ENCODE data around the gene DLG5.

Gene DLG5

GRCh38 chr10:77911535-77912123 is 14.9 kb downstream of the DLG5 start:
- no peak for DNase-seq

GRCh38 chr10:77910524-77911145 is 15.9 kb downstream of the DLG5 start:
- DNase-seq: no peak

- no peak for DNase-seq
Observed at GRCh38 chr10:77909749-77910375, 16.7 kb downstream of the DLG5 start.

- DNase-seq: no peak
Observed at GRCh38 chr10:77909021-77909748, 17.4 kb downstream of the DLG5 start.

- DNase-seq: no peak
Observed at GRCh38 chr10:77907900-77908717, 18.4 kb downstream of the DLG5 start.

GRCh38 chr10:77907462-77907861 is 19.1 kb downstream of the DLG5 start:
- no peak for DNase-seq

GRCh38 chr10:77906951-77907421 is 19.6 kb downstream of the DLG5 start:
- no peak for DNase-seq

GRCh38 chr10:77905781-77906180 is 20.8 kb downstream of the DLG5 start:
- no peak for DNase-seq

GRCh38 chr10:77905086-77905748 is 21.3 kb downstream of the DLG5 start:
- no peak for DNase-seq

GRCh38 chr10:77904100-77904840 is 22.3 kb downstream of the DLG5 start:
- DNase-seq: no peak

- DNase-seq: no peak
Observed at GRCh38 chr10:77902159-77902558, 24.4 kb downstream of the DLG5 start.

- DNase-seq: no peak
Observed at GRCh38 chr10:77901743-77902142, 24.8 kb downstream of the DLG5 start.

- no peak for DNase-seq
Observed at GRCh38 chr10:77899690-77900089, 26.9 kb downstream of the DLG5 start.

GRCh38 chr10:77899080-77899477 is 27.5 kb downstream of the DLG5 start:
- DNase-seq: no peak

GRCh38 chr10:77898323-77899079 is 28.1 kb downstream of the DLG5 start:
- no peak for DNase-seq

GRCh38 chr10:77896058-77896457 is 30.5 kb downstream of the DLG5 start:
- no peak for DNase-seq

- no peak for DNase-seq
Observed at GRCh38 chr10:77894058-77894457, 32.5 kb downstream of the DLG5 start.

- DNase-seq: no peak
Observed at GRCh38 chr10:77893386-77893785, 33.2 kb downstream of the DLG5 start.

- no peak for DNase-seq
Observed at GRCh38 chr10:77892761-77893160, 33.8 kb downstream of the DLG5 start.

- no peak for DNase-seq
Observed at GRCh38 chr10:77892021-77892739, 34.4 kb downstream of the DLG5 start.

Measured in activated CD4-positive, alpha-beta T cell treated with anti-CD3 and anti-CD28 coated beads, Interleukin-2, amount 50 U/mL, for 48 hours (primary cell).